Stomach (tissue), 4 donors: ENCODE data around the gene KRTAP10-3.

Experiments
- EP300 ChIP-seq: sonication (generic); formaldehyde crosslinking; IDR thresholded peaks from one replicate; pipeline ENCODE4 v1.6.1; 2017; ENCODE audit warnings: antibody characterized with exemption
- POLR2A ChIP-seq, 4 donors: fragments of 450-650 bp; IDR thresholded peaks; one replicate each; pipeline ENCODE4 v1.6.1; 2016; ENCODE audit warnings: antibody characterized with exemption in 4 of 4, control low read depth in 2 of 4, mild to moderate bottlenecking in 1 of 4, moderate library complexity in 1 of 4
- POLR2AphosphoS5 ChIP-seq, 3 donors: sonication (generic); formaldehyde crosslinking; IDR thresholded peaks; one replicate each; pipeline ENCODE4 v1.6.1; 2016; ENCODE audit warnings: antibody characterized with exemption in 3 of 3
- TF ChIP-seq, protein P1 (sequence below), 7 experiments: fragments of 450-650 bp in 4 of 7; fragments of 200-600 bp in 3 of 7; sonication (generic) in 3 of 7; IDR thresholded peaks; one replicate each; pipeline ENCODE4 v1.5.1; 2016 to 2019; ENCODE audit warnings: antibody characterized with exemption in 7 of 7, control low read depth in 2 of 7, mild to moderate bottlenecking in 1 of 7

DNA sequence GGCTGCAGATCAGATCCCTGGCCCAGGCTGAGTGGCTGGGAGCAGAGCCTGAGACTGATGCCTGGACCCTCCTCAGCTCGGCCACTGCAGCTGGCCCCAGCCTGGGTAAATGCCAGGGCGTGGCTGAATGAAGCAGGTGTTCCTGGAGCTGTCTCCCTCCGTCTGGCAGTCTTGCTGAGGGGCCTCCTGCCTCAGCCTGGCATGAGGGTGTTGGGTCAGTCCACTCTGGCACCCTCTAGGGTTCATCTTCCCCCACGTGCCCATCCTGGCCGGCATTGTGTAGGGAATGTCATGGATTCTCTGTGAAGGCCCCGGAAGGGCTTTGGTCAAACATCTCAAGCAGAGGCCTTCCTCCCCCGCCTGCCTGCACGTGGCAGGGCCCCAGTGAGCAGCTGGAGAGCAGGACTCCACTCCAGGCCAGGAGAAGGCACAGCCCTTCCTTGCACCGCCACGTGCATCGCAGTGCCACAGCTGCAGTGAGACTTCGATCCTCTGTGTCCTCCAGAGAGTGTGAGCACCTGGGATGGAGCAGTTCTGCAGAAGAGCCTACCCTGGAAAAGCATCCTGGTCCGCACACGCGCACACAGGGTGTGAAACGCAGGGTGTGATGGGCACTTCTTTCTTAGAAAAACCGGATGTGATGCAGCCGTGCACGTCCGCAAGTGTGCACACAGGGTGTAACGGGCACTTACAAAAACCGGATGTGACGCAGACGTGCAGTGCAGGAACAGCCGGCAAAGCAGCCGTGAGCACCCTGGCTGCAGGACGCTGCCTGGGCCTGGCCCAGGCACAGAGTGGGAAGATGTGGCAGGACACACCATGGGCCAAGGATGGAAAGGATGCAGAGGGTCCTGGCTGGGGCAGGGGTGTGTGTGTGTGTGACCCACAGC is 10.3 kb upstream of the KRTAP10-3 start:
- TF ChIP-seq POLR2A (IDR thresholded peaks at IDR 0.05) (no peak), POLR2AphosphoS5 (IDR thresholded peaks at IDR 0.05) (no peak), EP300 (no peak)
- TF ChIP-seq, protein P1, sequence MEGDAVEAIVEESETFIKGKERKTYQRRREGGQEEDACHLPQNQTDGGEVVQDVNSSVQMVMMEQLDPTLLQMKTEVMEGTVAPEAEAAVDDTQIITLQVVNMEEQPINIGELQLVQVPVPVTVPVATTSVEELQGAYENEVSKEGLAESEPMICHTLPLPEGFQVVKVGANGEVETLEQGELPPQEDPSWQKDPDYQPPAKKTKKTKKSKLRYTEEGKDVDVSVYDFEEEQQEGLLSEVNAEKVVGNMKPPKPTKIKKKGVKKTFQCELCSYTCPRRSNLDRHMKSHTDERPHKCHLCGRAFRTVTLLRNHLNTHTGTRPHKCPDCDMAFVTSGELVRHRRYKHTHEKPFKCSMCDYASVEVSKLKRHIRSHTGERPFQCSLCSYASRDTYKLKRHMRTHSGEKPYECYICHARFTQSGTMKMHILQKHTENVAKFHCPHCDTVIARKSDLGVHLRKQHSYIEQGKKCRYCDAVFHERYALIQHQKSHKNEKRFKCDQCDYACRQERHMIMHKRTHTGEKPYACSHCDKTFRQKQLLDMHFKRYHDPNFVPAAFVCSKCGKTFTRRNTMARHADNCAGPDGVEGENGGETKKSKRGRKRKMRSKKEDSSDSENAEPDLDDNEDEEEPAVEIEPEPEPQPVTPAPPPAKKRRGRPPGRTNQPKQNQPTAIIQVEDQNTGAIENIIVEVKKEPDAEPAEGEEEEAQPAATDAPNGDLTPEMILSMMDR (IDR thresholded peaks at IDR 0.05), result no peak
